HCT116 (cell line): ENCODE measurements around the gene SLC25A21.

ENCODE experiments used
- EZH2 ChIP-seq: fragments of 200-600 bp; sonication (generic); IDR thresholded peaks from 2 replicates; pipeline ENCODE4 v1.6.1; 2017; ENCODE audit warnings: antibody characterized with exemption, mixed run types
- EZH2phosphoT487 ChIP-seq: fragments of 200-600 bp; IDR thresholded peaks from 2 replicates; pipeline ENCODE4 v1.6.1; 2018; ENCODE audit warnings: antibody characterized with exemption, borderline replicate concordance
- JUND ChIP-seq: IDR thresholded peaks from 2 replicates; pipeline ENCODE4 v1.6.1; 2012
- POLR2A ChIP-seq: IDR thresholded peaks from 2 replicates; pipeline ENCODE4 v1.7.0; 2011; ENCODE audit warnings: borderline replicate concordance; ENCODE audit not compliant: insufficient read depth, insufficient read length; ENCODE audit errors: extremely low read depth
- SIN3A ChIP-seq: IDR thresholded peaks from 2 replicates; pipeline ENCODE4 v1.6.1; 2012; ENCODE audit warnings: low read depth
- TCF7L2 ChIP-seq: IDR thresholded peaks from 2 replicates; pipeline ENCODE4 v1.7.0; 2011; ENCODE audit warnings: borderline replicate concordance, inconsistent platforms; ENCODE audit not compliant: insufficient read depth, insufficient read length; ENCODE audit errors: extremely low read depth
- YY1 ChIP-seq: IDR thresholded peaks from 2 replicates; pipeline ENCODE4 v1.6.1; 2011; ENCODE audit warnings: low read length, low read depth, moderate library complexity, mild to moderate bottlenecking; ENCODE audit not compliant: insufficient replicate concordance; ENCODE audit errors: extremely low read depth
- TF ChIP-seq, protein P1 (sequence below), 3 experiments: fragments of 200-600 bp in 1 of 3; sonication (generic) in 1 of 3; IDR thresholded peaks in 2 of 3; conservative IDR thresholded peaks in 1 of 3; 2 replicates each; pipeline ENCODE4 v1.5.1; 2012 to 2017; ENCODE audit warnings: low read depth in 2 of 3, low read length in 2 of 3, antibody characterized with exemption in 1 of 3, borderline replicate concordance in 1 of 3, control low read depth in 1 of 3, mild to moderate bottlenecking in 1 of 3, mixed read lengths in 1 of 3, mixed run types in 1 of 3, moderate library complexity in 1 of 3; ENCODE audit not compliant: insufficient read depth in 1 of 3
- TF ChIP-seq, protein P2 (sequence below): IDR thresholded peaks from 2 replicates; pipeline ENCODE4 v1.6.1; 2012; ENCODE audit warnings: low read depth
- TF ChIP-seq, protein P3 (sequence below): IDR thresholded peaks from 2 replicates; pipeline ENCODE4 v1.6.1; 2012

DNA sequence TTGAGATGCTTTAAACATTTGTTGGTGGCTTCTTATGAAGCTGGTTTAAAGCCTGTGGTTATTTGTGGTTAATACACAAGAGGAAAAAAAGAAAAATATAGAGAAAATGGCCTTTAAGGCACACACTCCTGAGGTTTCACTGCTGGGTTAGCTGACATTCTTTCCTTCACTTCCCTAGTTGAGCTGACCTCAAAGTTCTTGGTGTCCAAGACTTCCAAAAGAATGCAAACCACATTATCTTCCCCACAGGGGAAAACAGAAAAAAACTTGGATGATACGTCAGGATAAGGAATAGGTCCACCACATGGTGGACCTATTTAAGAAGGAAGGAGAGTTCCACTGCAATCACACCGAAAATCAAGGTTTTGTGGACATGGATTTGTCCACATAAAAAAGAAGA, 94.3 kb downstream of the SLC25A21 start:
- TF ChIP-seq, protein P1, sequence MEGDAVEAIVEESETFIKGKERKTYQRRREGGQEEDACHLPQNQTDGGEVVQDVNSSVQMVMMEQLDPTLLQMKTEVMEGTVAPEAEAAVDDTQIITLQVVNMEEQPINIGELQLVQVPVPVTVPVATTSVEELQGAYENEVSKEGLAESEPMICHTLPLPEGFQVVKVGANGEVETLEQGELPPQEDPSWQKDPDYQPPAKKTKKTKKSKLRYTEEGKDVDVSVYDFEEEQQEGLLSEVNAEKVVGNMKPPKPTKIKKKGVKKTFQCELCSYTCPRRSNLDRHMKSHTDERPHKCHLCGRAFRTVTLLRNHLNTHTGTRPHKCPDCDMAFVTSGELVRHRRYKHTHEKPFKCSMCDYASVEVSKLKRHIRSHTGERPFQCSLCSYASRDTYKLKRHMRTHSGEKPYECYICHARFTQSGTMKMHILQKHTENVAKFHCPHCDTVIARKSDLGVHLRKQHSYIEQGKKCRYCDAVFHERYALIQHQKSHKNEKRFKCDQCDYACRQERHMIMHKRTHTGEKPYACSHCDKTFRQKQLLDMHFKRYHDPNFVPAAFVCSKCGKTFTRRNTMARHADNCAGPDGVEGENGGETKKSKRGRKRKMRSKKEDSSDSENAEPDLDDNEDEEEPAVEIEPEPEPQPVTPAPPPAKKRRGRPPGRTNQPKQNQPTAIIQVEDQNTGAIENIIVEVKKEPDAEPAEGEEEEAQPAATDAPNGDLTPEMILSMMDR (IDR thresholded peaks at IDR 0.05 in 2 of 3, conservative IDR thresholded peaks at IDR 0.05 in 1 of 3; ENCODE audit: borderline replicate concordance in 1 of 3, insufficient read depth in 1 of 3, low read depth in 2 of 3, low read length in 2 of 3): no peak
- TF ChIP-seq EZH2: no peak
- no peak for TF ChIP-seq EZH2phosphoT487
- no peak for TF ChIP-seq YY1
- TF ChIP-seq POLR2A: no peak
- TF ChIP-seq JUND: no peak
- TF ChIP-seq, protein P2, sequence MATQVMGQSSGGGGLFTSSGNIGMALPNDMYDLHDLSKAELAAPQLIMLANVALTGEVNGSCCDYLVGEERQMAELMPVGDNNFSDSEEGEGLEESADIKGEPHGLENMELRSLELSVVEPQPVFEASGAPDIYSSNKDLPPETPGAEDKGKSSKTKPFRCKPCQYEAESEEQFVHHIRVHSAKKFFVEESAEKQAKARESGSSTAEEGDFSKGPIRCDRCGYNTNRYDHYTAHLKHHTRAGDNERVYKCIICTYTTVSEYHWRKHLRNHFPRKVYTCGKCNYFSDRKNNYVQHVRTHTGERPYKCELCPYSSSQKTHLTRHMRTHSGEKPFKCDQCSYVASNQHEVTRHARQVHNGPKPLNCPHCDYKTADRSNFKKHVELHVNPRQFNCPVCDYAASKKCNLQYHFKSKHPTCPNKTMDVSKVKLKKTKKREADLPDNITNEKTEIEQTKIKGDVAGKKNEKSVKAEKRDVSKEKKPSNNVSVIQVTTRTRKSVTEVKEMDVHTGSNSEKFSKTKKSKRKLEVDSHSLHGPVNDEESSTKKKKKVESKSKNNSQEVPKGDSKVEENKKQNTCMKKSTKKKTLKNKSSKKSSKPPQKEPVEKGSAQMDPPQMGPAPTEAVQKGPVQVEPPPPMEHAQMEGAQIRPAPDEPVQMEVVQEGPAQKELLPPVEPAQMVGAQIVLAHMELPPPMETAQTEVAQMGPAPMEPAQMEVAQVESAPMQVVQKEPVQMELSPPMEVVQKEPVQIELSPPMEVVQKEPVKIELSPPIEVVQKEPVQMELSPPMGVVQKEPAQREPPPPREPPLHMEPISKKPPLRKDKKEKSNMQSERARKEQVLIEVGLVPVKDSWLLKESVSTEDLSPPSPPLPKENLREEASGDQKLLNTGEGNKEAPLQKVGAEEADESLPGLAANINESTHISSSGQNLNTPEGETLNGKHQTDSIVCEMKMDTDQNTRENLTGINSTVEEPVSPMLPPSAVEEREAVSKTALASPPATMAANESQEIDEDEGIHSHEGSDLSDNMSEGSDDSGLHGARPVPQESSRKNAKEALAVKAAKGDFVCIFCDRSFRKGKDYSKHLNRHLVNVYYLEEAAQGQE: no peak
- TF ChIP-seq, protein P3, sequence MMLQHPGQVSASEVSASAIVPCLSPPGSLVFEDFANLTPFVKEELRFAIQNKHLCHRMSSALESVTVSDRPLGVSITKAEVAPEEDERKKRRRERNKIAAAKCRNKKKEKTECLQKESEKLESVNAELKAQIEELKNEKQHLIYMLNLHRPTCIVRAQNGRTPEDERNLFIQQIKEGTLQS: no peak
- TF ChIP-seq SIN3A: no peak
- TF ChIP-seq TCF7L2: no peak
